GM21737 (cell line): ENCODE measurements around the gene SNRK.

Experiments used
- ATAC-seq: cut with Tn5 transposase; IDR thresholded peaks from one replicate; pipeline ENCODE4 v1.9.1; 2021; ENCODE audit warnings: mild to moderate bottlenecking, moderate library complexity; ENCODE audit not compliant: unreplicated experiment

SNRK gene

DNA sequence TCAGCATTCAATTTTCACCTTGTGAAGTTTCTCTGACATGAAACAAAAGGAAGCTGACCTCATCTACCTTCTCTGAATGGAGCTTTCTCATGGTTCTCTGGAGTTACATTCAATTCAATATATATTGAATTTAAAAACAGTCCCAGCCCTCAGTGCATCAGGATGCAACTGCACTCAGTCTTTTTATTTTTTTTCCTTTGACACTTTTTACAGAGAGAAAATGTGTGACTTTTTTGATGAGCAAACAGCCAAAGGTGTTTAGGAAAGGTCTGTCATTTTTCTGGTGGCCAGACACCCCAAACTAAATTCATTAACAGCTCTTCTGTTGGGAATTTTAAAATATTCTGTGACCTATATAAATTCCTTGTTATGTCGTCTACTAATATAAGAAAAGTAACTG is 19.3 kb upstream of the SNRK start:
- ATAC-seq: no peak

GRCh38 chr3:43268636-43269035 is 17.7 kb upstream of the SNRK start:
- no peak for ATAC-seq

DNA sequence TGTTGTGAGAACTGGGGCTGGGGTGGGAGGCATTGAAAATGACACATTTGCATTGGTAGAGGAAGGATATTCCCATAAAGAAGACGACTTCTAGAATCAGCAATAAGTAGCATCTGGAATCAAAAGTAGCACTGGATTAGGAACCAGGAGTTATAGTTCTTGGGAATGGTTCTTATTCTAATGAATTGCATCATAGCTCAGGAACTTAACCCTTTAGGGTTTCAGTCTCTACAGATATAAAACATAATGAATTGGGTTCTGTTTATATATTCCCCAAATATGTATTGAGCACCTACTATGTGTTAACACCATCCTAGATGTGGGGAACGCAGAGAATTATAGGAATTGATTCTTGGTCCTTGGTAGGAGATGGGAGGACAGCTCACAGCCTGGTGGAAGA is 16.3 kb upstream of the SNRK start:
- ATAC-seq: no peak

GRCh38 chr3:43273416-43273815 is 12.9 kb upstream of the SNRK start:
- ATAC-seq: no peak

DNA sequence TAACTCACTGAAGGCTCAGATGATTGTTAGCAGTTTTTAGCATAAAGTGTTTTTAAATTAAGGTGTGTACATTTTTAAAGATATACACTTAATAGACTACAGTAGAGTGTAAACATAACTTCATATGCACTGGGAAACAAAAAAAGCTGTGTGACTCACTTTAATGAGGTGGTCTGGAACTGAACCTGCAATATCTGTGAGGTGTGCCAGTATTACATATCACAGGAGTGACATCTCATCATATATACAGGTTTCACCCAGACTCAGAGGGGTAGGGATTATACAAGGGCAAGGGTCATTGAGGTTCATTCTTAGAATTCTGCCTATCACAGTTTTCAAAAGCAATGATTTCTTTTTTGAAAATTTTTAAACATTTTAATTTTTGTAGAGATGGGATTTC is 7.3 kb upstream of the SNRK start:
- ATAC-seq: no peak

- ATAC-seq: no peak
These were observed 6.8 kb upstream of the SNRK start for GRCh38 chr3:43279532-43279931.

GRCh38 chr3:43281020-43281419 is 5.3 kb upstream of the SNRK start:
- ATAC-seq: no peak

DNA sequence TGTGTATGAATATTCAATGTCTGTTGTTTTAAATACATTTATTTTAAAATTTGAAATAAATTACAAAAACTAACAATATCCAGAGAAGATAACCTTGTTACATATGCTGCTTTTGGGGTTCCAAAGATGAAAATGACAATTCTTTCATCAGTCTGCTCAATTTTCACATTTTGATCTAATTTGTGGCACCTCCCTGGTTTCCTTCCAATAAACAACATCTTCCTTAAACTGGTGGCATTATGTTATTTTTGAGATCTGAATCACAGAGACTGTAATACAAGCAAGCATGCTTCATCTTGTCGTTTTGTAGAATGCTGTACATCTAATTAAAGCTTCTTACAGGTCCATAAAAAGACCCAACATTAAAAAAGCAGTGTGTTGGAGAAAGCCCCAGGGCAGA is 2.2 kb upstream of the SNRK start:
- ATAC-seq: no peak

GRCh38 chr3:43285644-43286043 is 696 bp upstream of the SNRK start:
- ATAC-seq: no peak

GRCh38 chr3:43286841-43287499 is 630 bp downstream of the SNRK start:
- peak; percentile 29 for ATAC-seq

DNA sequence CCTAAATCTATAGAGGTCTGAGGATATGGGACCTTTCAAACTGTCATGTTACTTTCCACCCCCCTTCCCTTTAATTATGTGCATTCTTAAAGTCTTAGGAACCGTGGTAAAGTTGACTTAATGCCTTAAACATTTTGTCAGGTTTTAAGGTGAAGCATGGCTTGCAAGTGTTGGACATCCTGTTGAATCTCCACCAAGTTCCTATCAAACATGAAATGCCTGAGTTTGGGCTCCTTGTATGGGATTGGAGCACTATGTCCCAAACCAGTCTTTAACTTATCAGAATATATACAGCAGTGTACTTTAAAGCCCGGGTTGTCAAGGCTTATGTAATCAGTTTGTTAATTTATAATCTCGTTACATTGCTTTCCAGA is 1.1 kb downstream of the SNRK start:
- no peak for ATAC-seq

DNA sequence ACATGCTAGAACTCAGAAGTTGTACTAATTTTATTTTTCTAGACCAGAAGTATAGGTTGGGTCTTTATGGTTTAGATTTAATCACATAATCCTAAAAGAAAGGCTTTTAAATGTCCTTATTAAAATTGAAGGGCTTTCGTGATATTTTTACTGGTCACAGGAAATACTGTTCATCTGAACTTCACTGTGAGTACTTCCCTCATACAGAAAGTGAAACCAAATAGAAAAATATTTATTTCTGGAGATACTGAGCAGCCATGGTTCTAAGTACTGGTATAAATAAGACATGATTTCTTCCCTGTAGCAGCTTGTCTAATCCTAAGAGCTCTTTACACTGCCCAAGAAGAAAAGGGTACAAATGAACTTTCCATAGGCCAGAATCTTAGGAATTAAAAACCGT is 2.0 kb downstream of the SNRK start:
- ATAC-seq: no peak

- ATAC-seq: no peak
These were observed 2.5 kb downstream of the SNRK start for GRCh38 chr3:43288850-43289249.

DNA sequence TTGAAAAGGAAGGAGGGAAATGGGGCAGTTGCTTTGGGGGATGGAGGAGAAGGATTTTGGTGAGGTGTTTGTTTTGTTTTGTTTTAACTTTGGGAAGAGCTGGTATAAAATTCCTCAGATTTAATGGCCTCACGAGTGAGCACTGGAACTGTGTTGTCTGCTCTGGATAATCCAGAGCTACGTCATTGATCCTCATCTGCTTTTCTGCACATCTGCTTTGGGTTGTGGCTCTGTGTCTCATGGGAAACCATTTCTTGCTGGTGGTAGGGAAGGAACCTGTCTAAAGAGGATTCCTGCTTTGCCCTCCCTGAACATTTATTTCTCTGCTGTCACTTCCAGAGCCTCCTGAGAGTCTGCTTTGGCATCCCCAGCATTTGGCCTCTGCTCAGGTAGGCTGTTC is 3.1 kb downstream of the SNRK start:
- ATAC-seq: no peak

- ATAC-seq: no peak
These were observed 3.6 kb downstream of the SNRK start for GRCh38 chr3:43289841-43290470.

DNA sequence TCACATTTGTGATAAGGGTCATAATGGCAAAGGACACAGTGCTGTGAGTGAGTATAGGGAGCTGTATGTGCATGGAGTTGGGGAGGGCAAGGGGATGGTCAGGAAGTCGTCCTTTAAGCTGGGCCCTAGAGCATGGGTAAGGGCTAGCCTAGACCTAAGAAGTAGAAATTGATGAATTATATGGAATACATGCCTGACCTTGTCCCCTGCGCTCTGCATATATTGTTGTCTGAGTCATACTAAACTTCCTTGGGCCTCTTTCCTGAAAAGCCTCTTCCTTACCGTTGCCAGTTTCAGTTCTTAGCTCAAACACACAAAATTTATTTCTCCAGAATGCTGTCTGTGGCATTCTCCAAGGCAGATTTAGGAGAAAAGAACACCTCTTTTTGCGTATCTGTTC is 4.6 kb downstream of the SNRK start:
- no peak for ATAC-seq

GRCh38 chr3:43291546-43291945 is 5.2 kb downstream of the SNRK start:
- no peak for ATAC-seq

DNA sequence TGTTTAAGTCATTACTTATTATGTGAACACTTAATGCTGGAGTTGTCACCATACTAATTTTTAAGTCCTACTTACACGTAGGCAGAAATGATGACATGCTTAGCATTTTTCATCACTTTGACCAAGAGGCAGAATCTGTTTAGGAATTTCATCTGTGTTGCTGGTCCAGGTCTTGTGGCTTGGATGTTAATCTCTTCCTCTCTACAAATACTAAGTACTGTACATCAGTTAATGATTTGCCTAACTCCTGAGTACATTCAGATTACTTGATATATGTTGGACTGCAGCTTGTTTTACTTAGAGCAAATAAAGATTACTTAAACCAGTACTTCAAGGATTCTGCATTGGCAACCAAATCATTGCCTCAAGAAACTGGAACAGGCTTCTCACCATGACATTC is 8.6 kb downstream of the SNRK start:
- no peak for ATAC-seq

- peak; percentile 76 for ATAC-seq
These were observed 10.2 kb downstream of the SNRK start for GRCh38 chr3:43296565-43296964.

DNA sequence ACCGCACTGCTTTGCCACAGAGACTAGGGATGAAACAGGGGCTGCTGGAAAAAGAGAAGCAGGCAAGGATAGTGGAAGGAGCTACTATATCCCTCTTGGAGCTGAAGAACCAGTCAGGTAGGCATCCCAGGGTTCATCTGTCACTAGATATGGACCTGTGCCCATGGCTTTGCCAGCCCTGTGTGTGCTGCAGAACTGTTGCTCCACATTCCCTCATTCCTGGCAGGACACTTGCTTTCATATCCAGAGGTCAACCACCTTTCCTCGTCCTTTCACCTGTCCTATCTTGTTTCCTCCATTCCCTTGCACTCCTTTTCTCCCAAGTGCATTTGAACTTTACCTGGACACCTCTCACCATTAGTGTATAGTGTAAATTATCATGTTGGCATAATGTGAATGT is 12.0 kb downstream of the SNRK start:
- ATAC-seq: no peak

DNA sequence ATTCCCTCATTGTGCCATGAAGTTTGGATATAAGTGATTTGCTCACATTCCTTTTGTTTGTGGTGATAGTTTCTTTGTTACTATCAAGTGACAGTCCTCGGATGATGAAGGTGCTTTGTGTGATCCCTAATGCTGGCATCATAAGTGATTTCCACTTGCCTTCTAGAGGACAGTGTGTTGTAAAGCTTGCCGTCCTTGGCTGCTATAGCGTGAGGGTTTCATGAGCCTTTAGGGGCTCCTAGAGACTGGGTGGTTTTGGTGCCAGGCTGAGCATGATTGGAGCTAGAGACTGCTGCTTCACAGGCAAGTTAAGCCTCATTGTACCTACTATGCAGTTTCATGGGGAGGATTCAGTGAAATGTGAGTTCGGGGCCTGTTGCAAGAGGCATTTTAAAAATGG is 12.4 kb downstream of the SNRK start:
- no peak for ATAC-seq

DNA sequence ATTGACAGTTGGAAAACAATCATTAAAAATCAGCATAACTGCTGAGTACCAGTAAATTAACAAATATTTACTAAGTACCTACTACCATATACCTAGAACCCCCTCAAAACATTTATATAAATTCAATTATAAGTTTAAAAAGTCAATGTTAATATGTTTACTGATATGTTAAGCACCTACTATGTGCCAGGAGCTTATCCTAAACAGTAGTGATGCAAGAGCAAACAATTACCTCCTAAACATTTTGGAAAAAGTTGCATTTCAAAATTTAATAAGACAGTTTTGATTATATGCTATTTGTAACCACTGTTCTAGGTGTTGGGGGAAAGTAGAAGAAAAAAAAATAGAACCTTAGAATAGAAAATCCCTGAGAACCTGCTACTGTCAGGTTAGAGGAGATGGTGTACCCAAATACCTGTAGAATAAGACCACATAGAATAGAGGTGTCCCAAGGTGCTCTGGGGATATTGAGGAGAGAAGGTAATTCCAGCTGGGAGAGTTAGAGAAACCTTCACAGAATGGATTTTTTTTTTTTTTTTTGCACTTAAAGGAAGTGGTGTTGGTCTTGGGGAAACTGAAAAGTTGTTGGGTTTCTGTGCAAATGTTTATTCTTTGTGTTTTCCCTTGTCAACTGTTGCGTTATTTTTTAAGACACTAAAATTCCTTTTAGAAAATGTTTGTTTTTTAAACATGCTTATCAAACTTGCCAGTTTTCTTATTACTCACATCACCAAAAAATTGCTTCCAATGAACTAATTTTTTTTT is 16.0 kb downstream of the SNRK start:
- ATAC-seq: no peak
